Activated CD4-positive, alpha-beta T cell treated with anti-CD3 and anti-CD28 coated beads, Interleukin-2, Interleukin-6, amounts not matched to agents 100 ng/mL and 50 ng/mL, durations not matched to agents 16 hours and 8 hours (primary cell): ENCODE data around the gene TNFRSF19.
"Not testable (repeated sequence)": the region's sequence is repeated elsewhere in the genome, so short reads cannot be mapped to it uniquely, and the experiment has no call there.

Experiments used
- DNase-seq: peaks from one replicate; pipeline ENCODE4 v3.0.0-alpha.2; 2020

The TNFRSF19 gene

DNA sequence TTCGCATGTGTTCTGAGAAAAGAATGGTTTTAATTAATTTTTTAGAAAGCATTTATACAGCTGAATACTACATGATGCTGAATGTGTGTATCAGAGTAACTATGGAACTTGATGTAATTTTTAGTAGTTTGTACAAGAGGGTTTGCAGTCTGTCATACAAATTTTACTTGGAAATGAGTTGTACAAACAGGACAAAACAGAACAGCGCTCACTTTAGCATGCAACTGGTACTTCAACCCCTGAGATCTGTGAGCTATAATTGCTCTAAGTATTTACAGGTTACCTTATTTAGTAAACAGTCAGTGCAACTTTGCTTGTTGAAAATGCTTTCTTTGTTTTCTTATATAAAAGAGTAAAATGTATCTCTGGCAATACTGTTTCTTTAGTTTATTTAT lies 706 bp downstream of the TNFRSF19 start:
- no peak for DNase-seq

DNA sequence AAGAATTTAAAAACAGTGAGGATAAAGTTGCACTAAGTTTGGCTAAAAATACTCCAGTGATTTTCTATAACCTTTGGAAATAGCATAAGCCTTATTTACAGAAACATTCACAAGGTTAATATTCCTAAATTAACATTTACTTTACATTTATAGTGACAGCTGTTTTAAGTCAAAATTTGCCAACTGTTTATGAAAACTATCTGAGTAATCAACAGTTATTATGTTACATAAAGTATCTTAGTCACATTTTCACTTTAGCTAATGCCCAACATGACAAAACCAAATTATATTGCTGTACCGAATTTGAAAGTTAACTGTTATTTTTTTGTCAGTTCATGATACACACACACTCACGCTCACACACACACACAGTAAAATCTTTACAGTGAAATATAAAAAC lies 1.2 kb downstream of the TNFRSF19 start:
- no peak for DNase-seq

DNA sequence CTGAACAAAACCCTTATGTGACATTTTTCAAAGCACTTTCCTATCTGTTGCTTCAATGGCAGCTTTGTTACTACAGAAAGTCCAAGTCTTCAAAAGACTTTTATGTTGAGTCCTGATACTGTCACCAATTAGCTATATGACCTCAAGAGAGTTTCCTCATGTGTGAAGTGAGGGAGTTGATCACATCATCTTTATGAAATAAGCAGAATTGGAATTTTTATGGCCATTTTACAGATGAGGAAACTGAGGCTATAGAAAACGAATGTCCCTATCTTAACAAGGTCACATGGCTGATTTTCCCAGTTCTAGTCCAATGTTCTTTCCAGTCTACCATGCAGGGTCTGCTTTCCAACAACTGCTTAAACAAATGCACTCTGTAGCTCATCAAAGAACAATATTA lies 2.6 kb downstream of the TNFRSF19 start:
- no peak for DNase-seq

DNA sequence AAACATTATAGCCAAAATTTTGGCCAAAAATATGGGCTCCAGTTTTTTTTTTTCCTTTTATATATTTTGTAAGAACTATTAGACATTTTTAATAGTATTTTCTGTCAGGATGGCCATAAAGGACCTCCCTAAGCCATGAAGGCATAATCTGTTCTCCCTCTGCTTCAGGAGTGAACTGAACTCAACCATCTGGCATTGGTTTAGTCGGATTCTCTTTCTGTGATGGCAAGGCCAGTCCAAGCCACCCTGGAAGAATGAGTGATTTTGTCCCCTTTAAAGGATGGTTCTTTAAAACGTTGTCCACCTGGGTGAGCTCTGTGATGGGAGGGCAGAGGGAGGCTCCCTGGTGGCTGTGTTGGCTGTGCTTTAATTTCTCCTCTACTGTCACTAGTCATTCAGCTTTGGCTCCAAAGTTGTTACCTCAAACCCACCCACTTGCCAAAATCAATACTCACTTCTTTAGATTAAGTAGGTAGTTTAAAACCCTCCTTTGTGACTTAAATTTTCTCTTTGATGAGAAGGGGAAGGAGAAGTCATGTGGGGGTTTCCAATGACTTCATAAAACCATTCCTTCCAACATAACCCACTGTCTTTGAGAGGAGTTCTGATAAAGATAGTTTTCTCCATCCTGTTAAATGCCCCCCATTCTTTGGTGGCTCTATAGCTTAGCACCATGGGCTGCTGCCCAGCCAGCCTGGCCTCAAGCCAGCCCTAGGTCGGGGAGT lies 4.4 kb downstream of the TNFRSF19 start:
- DNase-seq, result no peak

DNA sequence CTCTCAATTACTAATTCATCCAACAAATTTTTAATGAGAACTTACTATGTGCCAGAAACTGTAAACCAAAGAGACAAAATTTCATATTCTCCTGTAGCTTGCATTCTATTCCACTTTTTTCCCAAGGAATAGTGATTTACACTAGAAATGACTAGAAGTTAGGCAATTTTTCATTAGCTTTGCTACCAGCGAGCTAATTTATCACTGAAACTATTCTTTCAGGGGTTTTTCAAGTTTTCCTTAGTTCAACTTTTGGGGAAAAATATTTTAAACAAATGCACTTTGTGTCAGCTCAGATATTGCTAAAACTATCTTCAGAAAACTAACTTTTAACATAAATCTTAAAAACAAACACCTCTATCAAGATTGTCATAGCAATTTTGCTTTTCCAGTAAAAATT lies 5.4 kb downstream of the TNFRSF19 start:
- DNase-seq, result no peak

DNA sequence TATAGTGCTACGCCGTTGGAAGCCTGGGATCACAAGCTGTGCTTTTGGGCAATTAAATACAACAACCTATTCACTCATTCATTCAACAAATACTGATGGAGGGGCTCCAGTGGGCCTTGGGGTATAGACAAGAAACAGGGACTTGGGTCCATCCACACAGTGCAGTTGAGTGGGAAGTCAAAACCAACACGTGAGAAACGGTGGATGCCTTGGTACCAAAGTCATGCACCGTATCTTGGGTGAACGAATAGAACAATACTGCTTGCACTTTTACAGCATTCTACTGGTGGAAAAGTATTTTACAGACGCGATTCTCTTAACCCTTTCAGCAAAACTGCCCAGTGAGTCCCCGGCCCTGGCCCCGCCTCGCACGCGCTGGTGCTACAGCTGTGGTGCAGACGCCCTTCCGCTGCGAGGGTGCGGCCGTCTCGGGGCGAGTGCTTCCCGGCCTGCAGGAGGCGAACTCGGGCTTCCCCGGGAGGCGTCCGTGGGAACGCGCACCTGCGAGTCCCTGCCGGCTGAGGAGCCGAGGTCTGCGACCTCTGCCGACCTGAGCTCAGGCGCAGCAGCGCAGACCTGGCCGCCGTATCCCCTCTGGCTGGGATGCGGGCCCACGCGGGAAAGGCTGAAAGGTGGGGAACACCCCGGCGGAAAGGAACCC lies 8.3 kb downstream of the TNFRSF19 start:
- peak; percentile 84 for DNase-seq

DNA sequence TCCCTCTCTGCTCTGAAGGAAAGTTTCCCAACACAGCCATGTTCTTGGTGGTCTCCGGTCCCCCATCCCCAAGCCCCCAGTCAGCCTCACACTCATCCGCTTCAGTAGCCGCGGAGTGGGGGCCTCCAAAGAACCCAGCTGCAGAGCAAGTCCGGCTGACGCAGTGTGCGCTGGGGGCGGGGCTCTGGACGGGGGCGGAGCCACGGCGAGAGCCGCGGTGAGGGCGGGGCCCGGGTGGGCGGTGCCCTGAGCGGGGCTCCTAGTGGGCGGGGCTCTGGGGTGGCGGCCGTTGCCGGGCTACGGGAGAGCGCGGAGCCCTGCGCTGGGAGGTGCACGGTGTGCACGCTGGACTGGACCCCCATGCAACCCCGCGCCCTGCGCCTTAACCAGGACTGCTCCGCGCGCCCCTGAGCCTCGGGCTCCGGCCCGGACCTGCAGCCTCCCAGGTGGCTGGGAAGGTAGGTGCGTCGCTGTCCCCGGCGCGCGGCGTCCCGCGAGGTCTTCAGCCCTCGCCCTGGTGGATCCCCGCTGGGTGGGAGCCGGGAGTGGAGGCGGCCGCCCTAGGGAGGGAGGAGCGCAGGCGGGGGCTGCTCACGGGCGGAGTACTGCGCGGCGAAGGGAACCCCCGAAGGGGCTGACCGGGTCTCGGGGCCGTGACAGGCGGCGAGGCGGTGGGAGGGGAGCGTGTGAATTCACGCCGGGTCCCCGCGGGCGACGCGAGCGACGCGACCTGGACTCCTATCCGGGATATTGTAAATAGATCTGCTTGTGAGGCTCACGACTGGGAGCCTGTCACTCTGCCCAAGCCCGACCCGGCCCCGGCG lies 9.1 kb downstream of the TNFRSF19 start:
- peak; percentile 95 for DNase-seq

DNA sequence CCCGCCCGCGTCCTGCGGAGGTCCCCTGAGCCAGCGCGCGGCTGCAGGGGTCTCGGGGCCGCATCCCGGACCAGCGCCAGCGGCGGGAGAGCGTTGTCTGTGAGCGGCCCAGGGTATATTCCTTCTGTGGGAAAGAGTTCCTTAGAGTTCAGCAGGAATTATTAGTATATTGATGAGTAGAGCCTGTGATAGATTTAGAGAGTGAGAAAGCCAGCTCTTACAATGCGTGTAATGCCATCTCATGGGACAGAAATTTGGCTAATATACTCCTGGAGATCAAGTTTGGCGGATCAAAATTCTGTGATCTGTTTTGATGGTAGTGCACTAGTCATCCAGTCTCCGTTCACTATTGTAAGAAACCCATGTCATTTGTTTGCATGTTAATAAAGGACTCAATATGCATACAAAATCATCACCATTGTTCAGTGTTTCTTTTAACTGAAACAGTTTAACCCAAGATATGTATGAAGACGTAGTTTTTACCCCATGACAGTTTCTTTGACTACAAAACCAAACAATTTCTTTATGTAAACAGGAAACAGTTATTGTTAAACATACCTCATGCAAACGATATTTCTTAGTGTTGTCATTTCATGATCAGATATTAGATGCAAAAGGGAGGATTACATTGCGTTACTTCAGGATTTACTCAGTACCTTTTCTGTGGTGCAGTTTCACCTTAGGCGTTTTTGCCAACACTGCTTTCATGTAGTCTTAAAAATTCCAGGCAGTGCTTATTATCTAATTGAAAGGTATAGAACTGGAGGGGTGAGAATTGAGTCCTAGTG lies 9.9 kb downstream of the TNFRSF19 start:
- peak; percentile 52 for DNase-seq

DNA sequence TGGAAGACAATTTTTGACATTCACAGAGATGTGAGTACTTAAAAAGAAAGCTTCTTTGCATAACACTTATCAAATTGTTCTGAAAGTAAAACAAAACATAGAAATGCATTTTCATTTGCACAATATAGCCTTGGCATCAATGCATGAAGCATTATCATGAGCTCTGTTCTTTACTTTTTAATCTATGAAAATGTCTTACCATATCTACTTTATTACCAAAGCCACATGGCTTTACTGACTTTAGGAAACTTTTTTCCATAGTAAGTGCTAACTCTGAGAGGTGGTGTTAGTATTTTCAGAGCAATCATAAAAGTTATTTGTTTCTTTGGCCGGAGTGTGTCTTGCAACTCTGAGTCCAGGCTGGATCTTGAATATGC lies 10.5 kb downstream of the TNFRSF19 start:
- no peak for DNase-seq

DNA sequence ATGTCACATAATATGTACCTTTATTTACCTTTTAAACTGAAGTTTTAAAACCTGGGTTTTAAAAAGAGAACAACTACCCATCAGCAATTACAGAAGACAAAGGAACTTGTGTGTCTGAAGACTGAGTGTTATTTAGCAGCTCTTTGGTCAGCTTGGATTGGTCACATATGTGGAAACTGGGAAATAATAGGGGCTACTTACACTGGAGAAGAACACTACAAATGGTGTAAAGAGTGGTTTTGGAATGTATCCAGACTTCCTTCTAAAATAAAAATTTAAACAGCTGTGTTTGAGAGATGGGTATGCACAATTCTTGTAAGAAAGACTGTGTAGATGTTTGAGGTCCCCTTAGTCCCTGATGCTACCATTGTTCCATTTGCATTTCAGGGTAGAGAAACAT lies 13.3 kb downstream of the TNFRSF19 start:
- DNase-seq, result no peak

DNA sequence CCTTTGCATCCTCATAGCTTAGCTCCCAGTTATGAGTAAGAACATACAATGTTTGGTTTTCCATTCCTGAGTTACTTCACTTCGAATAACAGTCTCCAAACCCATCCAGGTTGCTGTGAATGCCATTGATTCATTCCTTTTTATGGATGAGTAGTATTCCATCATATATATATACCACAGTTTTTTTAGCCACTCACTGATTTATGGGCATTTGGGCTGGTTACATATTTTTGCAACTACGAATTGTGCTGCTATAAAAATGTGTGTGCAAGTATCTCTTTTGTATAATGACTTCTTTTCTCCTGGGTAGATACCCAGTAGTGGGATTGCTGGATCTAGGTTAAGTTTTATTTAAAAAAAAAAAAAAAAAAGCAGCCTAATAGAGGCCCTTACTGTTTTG lies 14.1 kb downstream of the TNFRSF19 start:
- DNase-seq, result no peak

DNA sequence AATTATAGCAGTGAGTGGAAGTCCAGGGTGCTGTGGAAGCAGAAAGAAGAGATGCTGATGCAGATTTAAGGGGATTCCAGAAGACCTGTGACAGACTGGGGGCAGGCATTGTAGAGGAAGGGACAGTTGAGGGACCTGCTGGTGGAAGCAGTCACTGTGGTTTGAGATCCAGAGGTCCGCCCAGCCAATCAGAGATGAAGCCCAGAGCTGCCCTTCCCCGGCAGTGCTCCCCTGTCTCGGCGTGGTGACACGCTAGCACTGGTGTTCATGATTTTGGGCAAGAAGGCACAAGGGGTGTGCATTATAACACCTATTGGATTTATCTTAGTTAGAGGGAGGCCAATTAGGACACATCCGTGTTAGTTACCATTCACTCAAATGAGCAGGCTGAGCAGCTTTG lies 16.1 kb downstream of the TNFRSF19 start:
- DNase-seq, result no peak

DNA sequence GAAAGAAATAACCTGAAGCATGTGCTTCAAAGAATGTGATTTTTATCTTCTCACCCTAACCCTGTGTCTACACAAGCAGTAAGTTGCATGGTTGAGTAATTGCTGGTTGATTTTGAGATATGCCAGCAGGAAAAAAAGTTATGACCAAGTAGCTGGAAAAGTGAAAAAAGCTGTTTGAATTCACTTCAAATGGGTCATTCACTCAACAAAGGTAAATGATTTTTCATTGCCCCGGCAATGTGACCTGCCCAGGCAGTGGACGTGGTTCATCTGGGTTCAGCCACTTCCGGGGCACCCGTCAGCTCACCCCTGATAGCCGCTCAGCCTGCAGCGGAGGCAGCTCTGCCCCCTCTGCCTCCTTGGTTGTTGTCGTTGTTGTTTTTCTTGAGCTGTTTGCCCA lies 18.5 kb downstream of the TNFRSF19 start:
- DNase-seq, result no peak

DNA sequence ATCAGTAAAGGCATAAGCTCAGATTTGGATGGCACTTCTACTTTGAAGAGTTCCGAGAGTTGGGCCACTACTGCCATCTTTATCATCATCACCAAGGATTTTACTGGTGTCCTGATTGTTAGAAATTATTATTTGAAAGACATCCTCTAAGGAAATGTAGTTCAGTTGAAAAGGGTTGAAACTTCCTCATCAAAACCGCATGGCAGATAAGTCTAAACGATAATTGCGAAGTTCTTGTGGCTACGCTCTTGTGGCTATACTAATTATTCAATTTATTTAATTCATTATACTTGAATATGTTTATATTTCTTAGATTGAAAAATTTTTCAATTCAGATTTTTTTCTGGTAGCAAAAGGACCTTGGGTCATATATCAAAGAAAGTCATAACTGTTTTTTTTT lies 22.4 kb downstream of the TNFRSF19 start:
- no peak for DNase-seq

DNA sequence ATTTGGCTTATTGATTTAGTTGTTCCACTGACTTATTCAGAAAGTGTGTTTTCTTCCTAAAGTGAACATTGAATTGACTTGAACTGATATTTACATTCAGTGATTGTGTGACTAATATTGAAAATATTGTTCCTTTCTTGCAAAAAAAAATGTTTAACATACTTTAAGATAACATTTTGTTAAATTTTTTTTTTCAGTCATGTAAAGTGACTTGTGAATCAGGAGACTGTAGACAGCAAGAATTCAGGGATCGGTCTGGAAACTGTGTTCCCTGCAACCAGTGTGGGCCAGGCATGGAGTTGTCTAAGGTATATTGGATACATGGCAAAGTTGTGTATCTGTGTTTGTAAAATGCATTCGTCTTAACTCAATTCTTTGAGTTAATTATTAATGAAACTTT lies 22.9 kb downstream of the TNFRSF19 start:
- DNase-seq, result no peak

DNA sequence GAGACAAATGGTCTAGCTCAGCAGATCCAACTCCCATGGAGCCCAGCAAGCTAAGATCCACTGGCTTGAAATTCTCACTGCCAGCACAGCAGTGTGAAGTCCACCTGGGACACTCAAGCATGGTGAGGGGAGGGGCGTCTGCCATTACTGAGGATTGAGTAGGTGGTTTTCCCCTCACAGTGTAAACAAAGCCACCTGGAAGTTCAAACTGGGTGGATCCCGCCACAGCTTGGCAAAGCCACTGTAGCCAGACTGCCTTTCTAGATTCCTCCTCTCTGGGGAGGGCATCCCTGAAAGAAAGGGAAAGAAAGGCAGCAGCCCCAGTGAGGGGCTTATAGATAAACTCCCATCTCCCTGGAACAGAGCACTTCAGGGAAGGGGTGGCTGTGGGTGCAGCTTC lies 24.1 kb downstream of the TNFRSF19 start:
- not testable (repeated sequence) for DNase-seq

DNA sequence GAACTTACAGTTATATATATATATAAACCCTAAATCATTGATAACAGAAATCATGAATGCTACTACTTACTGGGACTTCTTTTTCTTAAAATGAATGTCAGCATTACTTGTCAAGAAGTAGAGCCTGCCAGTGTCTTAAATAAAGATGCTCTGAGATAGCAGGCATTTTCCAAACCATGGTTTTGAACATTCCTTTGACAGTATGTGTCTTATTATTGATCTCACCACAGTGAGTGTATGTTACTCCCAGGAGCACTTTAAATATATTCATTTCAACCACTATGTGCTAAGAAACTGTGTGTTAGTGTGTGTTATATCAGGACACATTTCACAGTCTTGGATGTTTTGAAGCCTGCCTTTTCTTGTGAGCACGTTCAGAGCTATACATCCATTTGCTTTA lies 28.2 kb downstream of the TNFRSF19 start:
- no peak for DNase-seq

DNA sequence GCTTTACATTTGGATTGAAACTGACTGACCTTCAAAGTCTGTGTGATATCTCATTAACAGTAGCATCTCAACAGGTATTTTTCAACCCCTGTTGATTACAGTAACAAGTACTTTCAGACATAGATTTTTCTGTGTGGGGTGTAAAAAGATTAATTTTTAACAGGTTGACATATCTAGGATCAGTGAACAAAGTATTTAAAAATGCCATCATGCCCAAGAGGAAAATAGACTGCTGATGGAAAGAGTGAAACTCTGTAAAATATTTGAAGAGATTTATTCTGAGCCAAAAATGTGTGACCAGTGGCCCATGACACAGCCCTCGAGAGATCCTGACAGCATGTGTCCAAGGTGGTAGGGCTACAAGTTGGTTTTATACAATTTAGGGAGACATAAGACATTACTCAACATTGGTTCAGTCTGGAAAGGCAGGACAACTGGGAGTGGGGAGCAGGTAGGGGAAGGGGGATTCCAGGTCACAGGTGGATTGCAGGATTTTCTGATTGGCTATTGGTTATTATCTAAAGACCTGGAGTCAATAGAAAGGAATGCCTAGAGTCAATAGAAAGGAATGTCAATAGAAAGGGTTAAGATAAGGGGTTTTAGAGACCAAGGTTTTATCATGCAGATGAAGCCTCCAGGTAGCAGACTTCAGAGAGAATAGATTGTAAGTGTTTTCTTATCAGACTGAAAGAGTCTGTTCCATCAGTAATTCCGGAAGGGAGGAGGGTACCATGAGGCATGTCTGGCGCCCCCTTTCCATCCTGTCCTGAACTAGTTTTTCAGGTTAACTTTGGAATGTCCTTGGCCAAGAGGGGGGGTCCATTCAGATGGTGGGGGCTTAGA lies 29.1 kb downstream of the TNFRSF19 start:
- no peak for DNase-seq

DNA sequence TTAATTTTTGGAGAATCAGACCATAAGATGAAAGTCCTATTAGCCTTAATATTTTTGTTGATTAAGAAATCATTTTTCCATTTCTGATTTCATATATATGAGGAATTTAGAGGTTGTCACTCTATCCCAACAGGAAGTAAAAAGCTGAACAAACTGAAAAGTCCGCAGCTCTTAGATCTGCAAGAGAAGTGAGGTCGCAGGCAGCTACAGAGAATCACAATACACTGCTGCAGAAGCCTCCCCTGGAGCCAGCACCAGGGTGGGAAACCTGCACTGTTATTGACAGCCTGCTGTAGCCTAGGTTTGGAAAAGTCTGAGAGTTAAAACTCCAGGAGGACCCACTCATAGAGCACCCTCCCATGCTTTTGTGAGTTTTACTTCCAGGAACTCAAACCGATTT lies 29.9 kb downstream of the TNFRSF19 start:
- no peak for DNase-seq

DNA sequence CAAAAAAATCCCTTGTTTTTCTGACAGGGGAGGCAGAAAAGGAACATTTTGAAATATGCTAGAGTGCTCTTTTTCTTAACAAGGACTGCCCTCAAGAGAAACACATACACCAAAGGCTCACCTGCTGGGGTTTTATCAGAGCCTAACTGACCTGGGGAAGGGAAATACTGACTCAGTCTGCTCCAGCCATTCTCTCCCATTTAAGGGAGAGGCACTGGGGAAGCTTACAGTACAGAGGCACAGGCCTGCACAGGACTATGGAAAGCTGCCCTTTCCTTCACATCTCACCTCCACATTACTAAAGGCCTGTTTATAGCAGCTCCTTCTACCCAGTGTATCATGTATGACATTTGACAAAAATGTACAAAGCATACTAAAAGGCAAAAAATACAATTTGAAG lies 30.3 kb downstream of the TNFRSF19 start:
- DNase-seq, result no peak

DNA sequence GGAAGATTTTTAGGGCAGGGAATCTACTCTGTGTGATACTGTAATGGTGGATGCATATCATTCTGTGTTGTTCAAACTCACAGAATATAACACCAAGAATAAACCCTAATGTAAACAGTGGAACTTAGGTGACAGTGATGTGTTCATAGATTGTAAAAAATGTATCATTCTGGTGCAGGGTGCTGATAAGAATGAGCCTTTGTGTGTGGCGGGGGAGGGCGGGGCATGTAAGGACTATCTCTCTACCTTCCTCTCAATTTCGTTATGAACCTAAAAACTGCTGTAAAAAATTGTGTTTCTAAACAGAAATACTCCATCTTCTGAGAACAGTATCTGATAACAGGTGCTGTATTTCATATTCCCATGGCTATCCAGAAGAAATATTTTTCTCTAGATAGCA lies 35.6 kb downstream of the TNFRSF19 start:
- DNase-seq, result no peak

DNA sequence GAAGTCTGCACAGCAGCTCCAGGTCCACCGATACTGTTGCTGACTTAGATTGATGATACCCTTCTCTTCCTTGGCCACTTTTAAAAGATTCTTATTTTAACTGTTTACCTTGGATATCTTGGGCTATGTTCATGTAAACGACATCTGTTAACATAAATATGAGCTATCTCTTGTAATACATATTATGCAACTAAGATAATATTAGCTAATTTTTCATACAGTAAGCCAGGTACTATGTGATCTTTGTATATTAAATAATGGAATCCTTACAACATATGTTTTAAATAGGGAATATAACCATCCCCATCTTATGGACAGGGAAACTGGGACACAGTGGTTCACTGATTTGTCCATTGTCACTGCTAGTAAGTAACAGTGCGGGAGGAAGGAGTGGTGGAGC lies 37.9 kb downstream of the TNFRSF19 start:
- no peak for DNase-seq
